Ureter (tissue), 1 donor: ENCODE measurements around the gene OR6N1. TPM values are rescaled to one million over a fixed set of nuclear protein-coding genes. Genes with fewer than 3 reads are reported as not detected.

Experiments used
- DNase-seq: peaks from one replicate; pipeline ENCODE4 v3.0.0-alpha.2; 2020; ENCODE audit warnings: low spot score
- total RNA-seq: library from RNA; stranded (reverse); gene quantifications from one replicate; pipeline ENCODE4 v1.2.4, GENCODE V29; 2023
- donor health status: DM: yes; HTN: yes; CAD: no.

Gene OR6N1
- not detected for total RNA-seq

GRCh38 chr1:158771950-158772866 lies at the start of gene OR6N1:
Gene OR6N1 (minus strand): TSS chr1:158772195. CDS start chr1:158766682, 5,513 bp downstream.
- no peak for DNase-seq

DNA sequence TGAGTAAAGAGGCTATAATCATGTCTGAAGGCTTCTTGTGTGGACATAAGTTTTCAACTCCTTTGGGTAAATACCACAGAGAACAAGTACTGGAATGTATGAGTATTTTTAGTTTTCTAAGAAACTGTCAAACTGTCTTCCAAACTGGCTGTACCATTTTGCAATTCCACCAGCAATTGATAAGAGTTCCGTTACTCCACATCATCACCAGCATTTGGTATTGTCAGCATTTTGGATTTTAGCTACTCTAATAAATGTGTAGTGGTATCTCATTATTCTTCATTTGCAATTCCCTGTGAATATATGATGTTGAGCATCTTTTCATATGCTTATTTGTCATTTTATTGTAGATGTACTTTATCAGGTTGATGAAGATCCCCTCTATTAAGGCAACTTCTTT lies 49.7 kb upstream of the OR6N1 start:
- DNase-seq = no peak

DNA sequence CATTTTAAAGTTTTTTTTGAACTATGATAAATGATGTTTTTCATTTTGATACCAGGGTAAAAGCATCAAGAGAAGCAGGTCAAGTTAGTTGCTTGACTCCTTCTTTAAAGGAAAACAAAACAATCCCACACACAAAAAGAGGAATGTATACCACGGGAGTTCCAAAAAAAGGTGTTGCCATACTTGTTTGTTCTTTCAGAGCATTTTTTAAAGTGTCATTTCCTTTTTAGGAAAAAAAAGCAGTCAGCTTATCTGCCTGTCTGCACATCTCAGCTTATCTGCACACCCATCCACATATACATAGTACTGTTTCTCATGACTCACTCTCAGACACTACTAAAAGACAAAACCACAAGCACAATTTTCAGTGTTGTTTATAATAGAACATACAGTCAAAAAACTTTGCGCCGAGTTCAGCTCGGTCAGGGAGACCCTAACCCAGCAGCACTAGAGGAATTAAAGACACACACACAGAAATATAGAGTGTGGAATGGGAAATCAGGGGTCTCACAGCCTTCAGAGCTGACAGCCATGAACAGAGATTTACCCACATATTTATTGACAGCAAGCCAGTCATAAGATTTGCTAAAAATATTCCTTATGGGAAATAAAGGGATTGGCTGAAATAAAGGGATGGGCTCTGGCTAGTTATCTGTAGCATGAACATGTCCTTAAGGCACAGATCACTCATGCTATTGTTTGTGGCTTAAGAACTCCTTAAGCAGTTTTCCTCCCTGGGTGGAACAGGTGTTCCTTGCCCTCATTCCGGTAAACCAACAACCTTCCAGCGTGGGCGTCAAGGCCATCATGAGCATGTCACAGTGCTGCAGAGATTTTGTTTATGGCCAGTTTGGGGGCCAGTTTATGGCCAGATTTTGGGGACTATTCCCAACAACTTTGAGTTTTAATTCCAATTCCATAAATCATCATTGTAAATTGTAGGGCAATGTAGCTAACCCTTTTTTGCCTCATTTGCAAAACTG lies 47.8 kb upstream of the OR6N1 start:
- no peak for DNase-seq

DNA sequence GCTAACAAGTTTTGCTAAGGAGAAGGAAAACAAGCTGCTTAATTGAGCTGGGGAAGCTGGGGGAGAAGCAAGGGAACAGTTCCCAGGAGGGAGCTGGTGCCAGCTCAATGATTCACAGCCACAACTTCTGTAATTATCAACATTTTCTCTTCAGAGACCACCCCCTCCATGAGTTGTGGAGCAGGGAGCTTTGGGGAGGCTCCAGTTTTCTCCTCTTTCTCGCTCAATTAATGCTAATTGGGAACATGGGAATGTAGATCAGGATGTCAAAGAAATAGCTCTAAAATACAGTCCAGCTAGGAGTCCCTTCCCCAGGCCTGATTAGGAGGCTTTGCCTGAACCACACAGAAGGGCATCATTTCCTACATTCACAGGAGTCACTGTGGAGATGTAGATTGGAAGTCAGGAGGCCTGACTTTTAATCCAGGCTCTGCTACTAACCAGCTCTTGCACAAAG lies 47.0 kb upstream of the OR6N1 start:
- no peak for DNase-seq

- DNase-seq = no peak
Measured at GRCh38 chr1:158818560-158818959, 46.6 kb upstream of the OR6N1 start.

DNA sequence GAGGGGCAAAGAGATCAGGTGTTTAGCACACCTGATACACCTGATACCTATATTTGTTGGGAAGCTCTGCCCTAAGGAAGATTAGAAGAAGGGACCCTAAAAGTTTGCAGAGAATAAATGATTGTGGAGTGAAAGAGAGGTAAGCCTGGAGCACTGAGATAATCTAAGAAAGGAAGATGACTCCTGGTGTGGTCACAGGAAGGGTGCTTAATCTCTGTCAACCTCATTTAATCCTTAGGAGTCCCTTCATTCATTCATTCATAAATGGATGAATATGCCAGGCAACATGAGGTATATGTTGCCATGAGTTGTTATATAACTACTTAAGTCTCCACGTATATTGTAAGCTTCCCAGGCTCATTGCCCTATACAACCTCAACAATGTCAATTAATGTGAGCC lies 43.0 kb upstream of the OR6N1 start:
- DNase-seq = no peak

- DNase-seq = no peak
Measured at GRCh38 chr1:158813164-158813563, 41.2 kb upstream of the OR6N1 start.

DNA sequence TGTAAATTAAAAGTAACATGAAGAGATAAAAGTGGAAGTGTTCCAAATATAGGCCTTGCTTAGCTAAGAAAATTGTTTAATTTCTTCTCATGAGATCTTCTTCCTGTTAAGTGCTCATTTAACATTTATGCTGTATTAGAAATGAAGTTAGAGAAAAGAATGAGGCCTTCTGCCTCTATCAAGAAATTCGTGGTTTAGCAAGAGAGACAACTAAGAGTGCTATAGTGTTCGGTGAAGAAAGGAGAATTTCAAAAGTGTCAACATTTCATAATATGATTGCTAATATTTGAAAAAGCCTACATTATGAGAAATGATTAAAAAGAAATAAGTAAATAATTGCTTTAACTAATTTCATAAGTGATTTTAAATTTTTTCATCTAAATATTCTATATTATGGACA lies 40.3 kb upstream of the OR6N1 start:
- DNase-seq = no peak

- no peak for DNase-seq
Measured at GRCh38 chr1:158810311-158810710, 38.3 kb upstream of the OR6N1 start.

DNA sequence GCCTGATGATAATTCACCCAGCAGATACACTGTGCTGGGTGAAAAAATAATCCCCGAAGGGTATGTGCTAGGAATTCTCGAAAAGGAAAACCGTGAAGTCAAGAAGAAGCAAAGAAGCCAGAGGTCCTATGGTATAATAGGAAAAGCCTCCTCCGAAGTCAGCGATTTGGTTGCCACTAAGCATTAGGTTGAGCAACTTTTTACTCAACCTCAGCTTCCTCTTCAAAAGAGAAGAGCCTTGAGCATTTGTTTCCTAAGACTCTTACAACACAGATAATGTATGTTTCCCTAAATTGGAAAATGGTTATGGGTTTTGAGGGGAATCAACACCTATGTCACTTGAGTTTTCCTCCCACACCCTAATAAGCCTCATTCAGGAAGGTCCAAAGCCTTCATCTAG lies 37.9 kb upstream of the OR6N1 start:
- DNase-seq = no peak

GRCh38 chr1:158809256-158809655 lies 37.3 kb upstream of the OR6N1 start:
- no peak for DNase-seq

- DNase-seq = no peak
Measured at GRCh38 chr1:158806916-158807536, 35.0 kb upstream of the OR6N1 start.

DNA sequence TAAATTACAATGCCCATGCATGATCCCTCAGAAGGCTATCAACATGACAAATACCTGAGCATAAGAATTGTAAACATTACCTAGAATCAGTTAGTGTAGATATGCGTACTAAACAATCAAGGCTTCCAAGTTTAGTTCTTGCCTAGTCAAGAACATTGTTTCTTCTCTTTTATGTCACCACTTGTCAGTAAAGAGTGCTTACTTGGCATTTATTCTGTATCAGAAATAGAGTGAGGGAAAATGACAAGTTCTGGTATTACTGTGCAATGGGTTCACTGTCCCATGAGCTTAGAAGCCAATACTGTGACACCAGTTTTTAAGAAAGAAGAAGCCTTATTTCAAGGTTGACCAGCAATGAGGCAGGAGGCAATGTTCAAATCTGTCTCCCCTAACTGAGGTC lies 31.7 kb upstream of the OR6N1 start:
- DNase-seq = no peak

- no peak for DNase-seq
Measured at GRCh38 chr1:158801396-158801795, 29.4 kb upstream of the OR6N1 start.

GRCh38 chr1:158800526-158800925 lies 28.5 kb upstream of the OR6N1 start:
- DNase-seq = no peak

DNA sequence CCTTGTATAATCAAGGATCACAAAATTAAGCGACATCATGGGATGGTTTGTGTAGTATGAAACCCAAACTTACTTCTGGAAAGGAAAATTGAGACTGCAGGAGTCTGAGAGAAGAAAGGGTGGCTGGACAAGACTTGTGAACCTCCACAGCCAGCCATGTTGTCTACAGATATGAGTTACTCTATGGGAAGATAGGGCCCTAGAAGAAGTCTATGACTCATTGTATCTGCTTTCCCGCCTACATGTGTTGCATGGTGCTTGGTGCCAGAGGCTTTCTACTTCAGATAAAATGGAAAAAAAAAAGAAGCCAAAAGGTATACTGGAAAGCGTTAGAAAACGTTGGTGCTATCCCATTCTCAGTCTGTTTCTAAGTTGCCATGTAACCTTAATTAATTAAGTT lies 27.7 kb upstream of the OR6N1 start:
- DNase-seq = no peak

DNA sequence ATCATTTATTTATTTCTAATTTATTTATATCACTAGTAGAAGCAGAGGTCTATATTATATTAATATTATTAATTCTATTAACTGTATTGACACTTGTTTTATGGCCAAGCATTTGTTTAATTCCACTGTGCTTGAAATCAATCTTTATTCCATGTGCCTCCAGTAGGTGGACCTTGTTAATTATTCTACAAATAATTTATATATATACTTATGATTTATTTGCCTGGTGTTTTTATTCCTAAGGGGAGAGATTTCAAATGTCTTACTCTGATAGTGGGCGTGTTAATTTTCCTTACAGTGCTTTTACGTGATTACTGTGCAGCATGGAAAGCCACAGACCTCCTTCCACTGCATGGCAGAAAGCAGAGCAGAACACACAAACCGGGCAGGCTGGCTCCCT lies 26.5 kb upstream of the OR6N1 start:
- no peak for DNase-seq

DNA sequence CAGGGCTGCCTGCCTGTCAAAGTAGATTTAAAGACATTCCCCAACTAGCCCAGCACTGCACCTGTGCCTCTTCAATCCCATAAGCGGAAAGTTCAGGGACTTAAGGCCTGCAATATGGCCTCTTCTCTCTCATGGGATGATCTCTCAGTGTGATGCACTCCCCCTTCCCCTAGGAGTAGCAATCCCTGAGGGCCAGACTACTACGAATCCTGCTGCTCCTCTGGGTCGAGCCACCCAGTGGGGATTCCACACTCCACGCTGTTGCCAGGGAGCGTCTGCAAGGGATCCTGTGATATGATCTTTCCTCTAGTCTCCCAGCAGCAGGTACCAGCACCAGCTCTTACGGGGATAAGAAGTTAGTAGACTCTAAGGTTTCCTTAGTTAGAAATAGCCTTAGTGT lies 22.3 kb upstream of the OR6N1 start:
- DNase-seq = no peak

DNA sequence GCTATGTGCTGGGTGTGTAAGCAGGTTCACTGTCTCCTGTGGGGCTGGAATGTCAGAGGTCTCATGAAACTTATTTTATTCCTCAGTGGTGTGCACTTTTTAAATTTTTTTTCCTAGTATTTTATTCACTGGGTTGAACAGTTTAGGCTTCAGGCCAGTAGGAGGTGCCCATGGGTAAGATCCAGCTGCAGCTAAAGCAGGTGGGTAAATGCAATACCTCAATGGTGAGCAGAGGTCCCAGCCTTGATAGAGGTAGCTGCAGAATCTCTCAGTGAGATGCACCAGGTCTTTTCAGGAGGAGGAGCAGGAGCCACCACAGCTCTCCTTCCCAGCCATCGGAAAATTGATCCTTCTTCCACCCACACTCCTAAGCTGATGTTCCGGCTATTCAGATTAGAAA lies 21.6 kb upstream of the OR6N1 start:
- no peak for DNase-seq

GRCh38 chr1:158781104-158781503 lies 9.1 kb upstream of the OR6N1 start, which contains the start of gene OR6N2:
Gene OR6N2 (minus strand): TSS chr1:158781204. CDS start chr1:158777635, 3,569 bp downstream.
- no peak for DNase-seq

- no peak for DNase-seq
Measured at GRCh38 chr1:158754420-158754819, 17.6 kb downstream of the OR6N1 start, which contains the start of gene OR6K6. Gene OR6K6 (plus strand): TSS chr1:158754720. CDS start chr1:158754888, 168 bp downstream.
